NCI-H1436 treated with DMSO at 0.1 percent for 48 hours (cell line): ENCODE results near the gene ABHD5.
"Not testable (repeated sequence)": the region's sequence is repeated elsewhere in the genome, so short reads cannot be mapped to it uniquely, and the experiment has no call there.

ENCODE experiments used
- DNase-seq: peaks from one replicate; lab custom pipeline; 2025; lab: John Stamatoyannopoulos, UW

Gene ABHD5

DNA sequence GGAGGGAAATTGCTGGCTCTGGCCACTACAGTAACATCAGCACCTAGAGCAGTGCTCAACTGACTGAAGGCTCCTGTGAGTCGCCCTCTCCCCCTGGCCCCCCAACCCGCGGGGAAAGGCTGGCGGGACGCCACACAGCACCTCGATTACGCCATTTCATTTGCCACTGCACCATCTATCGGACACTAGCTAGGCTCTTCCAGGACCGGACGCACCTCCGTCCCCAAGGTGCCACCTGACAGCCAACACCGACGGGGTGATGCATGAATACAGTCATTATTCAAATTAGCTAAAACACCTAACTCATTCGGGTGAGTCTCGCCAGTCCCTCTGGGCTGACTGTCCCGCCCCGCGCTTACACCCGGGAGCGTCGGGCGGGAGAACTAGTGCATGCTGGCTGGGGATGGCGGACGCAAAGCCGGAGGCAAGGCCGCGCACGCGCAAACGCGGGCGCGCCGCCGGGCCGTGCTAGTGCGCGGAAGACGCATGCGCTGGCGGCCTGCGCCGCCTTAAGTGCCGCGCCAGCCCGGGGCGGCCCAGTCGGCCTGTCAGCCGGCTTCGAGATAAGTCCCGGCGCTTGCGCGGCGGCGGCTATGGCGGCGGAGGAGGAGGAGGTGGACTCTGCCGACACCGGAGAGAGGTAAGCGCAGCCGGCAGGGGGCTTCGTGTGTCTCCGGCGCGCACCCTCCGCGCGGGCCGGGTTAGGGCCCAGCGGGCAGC, at the start of gene ABHD5:
TSS of gene ABHD5 (plus strand) at position 539 of the 720 bp plus-strand sequence. CDS start at position 594, 55 bp downstream.
- no peak for DNase-seq

DNA sequence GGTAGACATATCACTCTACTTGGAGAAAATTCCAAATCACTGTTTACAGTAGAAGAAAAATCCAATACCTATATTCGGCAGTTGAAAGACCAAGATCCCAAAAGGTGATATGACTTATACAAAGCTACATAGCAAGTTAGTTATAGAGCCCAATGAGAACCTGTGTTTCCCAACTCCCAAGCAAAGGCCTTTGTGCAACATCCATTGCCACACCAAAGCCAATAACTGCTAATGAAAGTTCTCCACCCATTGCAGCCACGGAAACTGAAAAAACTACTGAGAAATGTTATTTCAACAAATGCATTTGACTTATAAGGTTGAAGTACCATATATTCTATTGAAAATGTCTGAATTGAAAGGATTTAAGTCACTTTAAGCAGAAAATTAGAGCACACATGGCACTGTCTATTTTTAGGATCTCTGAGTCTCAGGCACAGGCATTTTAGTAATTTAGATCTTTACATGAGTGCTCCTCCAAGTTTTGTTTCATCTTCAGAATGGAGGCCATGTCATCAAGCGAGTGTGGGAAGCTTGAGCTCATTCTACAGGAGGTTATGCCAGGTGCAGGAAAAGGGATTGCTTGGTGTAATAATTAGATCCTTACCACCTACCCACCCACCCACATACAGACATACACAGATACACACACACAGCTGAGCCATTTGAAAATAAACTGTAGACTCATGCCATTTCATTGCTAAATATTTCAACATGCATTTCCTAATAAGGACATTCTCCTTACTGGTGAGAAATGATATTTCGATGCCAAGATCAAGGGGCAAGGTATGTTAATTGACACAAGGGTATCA, 49.2 kb upstream of the ABHD5 start:
- no peak for DNase-seq

DNA sequence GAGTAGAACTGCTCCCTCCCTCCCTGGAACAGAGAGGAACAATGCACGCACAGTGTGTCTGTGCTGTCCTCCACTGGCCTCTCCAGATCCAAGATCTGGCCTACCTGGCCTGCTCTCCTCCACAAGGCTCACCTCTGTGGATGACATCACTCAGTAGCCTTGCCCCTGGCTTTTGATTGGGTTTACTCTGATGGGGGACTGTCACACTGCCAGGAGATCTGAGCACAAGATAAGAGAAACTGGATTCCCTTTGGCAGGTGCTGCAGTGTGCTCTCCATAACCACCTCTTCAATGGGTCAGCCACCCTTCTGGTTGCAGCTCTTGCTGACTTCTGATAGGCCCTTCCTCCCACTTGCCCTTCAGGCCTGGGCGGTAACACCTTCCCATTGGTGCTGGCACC, 46.3 kb upstream of the ABHD5 start:
- DNase-seq: no peak

DNA sequence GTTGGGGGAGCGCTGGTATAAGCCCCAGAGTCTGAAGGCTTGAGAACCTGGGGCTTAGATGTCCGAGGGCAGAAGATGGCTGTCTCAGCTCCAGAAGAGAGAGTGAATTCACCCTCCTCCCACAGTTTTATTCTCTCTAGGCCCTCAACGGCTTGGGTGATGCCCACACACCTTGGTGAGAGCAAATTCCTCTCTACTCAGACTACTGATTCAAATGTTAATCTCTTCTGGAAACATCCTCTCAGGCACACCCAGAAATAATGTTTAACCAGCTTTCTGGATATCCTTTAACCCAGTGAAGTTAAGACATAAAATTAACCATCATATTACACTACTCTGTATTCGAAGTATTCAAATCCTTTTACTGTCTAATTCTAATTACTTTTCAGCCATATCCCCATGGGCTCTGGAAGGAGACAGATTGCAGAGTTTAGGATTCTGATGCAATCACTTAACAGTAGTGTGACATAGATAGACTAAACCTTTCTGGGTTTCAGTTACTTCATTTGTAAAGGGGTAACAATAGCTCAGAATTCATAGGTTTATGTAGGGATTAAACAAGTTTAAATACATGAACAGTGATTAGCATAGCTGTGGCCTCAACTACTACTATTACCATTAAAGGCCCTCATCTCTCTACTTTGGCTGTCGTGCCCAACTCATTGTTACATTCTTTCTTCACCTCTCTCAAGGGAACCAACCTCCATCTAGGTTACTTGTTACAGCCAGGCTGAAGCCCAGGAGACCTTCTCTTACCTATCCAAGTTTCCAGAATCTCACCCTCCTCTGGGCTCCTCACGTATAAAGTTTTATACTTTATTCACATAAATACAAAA, 43.2 kb upstream of the ABHD5 start:
- no peak for DNase-seq

DNA sequence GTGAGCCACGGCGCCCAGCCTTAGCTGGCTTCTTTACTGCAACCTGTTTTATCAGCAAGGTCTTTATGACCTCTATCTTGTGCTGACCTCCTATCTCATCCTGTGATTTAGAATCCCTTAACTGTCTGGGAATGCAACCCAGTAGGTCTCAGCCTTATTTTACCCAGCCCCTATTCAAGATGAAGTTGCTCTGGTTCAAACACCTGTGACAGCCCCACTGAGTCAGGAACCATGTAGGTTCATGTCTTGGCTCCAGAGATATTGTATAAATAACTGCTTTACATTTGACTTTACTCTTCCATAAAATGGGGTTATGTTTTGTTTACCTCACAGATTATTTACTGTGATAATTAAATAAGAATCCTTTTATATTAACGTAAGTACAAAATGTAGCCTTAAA, 41.8 kb upstream of the ABHD5 start:
- no peak for DNase-seq

DNA sequence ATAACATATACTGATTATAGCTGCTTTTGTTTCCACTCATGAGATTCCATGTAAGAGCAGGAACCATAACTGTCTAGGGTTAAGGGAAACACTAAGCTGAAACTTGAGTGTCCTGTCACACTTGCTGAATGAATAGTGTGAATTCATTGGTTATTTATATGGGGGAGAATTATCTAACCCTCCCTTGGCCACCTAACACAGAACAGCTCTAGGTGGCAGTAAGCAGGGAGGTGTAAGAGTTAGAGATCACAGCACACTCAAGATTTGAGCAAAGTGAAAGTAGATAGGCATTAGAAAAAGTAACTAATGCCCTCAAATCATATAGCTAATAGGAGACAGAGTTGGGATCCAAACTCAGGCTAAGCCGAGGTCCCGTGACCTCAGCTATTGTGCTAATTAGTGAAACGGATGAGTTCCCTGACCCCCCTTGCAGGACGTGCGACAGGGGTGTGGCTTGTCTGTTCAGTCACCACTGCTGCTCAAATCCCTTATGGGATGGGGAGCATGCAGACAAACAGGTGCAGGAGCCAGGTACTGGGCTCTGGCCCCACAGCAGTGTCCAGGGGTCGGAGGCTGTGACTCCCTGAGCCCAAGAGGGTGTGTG, 41.3 kb upstream of the ABHD5 start:
- DNase-seq: no peak

DNA sequence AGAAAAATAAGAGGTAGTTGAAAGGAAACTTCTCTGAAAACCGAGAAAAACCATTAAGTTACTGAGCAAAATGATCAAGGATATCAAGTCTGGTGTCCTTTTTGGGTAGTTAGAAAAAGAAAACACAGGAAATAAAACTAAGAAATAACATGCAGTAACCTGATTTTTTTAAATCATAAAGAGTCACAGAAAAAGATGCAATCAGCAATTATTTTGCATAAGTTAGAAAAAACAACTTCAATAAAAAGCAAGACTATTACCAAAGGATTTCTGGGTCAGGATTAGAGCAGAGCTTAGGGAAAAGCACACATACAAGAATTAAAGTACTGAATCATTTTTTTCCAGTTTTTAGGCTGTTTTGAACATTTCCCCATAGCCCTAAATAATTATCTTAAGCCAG, 40.4 kb upstream of the ABHD5 start:
- DNase-seq: no peak

DNA sequence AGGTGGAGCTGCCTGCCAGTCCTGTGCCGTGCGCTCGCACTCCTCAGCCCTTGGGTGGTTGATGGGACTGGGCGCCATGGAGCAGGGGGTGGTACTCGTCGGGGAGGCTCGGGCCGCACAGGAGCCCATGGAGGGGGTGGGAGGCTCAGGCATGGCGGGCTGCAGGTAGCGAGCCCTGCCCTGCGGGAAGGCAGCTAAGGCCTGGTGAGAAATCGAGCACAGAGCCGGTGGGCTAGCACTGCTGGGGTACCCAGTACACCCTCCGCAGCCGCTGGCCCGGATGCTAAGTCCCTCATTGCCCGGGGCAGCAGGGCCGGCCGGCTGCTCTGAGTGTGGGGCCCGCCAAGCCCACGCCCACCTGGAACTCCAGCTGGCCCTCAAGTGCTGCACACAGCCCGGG, 34.3 kb upstream of the ABHD5 start:
- DNase-seq: not testable (repeated sequence)

DNA sequence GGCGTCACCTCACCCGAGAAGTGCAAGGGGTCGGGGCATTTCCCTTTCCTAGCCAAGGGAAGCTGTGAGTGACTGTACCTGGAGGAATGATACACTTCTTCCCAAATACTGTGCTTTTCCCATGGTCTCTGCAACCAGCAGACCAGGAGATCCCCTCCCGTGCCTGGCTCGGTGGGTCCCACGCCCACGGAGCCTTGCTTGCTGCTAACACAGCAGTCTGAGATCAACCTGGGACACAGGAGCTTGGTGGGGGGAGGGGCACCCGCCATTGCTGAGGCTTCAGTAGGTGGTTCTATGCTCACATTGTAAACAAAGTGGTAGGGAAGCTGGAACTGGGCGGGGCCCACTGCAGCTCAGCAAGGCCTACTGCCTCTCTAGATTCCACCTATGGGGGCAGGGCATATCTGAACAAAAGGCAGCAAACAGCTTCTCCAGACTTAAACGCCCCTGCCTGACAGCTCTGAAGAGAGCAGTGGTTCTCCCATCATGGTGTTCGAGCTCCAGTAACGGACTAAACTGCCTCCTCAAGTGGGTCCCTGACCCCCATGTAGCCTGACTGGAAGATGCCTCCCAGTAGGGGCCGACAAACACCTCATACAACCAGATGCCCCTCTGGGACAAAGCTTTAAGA, 31.4 kb upstream of the ABHD5 start:
- no peak for DNase-seq

DNA sequence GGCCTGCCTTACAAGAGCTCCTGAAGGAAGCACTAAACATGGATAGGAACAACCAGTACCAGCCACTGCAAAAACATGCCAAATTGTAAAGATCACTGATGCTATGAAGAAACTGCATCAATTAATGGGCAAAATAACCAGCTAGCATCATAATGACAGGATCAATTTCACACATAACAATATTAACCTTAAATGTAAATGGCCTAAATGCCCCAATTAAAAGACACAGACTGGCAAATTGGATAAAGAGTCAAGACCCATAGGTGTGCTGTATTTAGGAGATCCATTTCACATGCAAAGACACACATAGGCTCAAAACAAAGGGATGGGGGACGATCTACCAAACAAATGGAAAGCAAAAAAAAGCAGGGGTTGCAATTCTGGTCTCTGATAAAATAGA, 29.4 kb upstream of the ABHD5 start:
- DNase-seq: not testable (repeated sequence)

DNA sequence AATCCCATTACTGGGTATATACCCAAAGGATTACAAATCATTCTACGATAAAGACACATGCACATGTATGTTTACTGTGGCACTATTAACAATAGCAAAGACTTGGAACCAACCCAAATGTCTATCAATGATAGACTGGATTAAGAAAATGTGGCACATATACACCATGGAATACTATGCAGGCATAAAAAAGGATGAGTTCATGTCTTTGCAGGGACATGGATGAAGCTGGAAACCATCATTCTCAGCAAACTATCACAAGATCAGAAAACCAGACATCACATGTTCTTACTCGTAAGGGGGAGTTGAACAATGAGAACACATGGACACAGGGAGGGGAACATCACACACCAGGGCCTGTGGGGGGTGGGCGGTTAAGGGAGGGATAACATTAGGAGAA, 25.7 kb upstream of the ABHD5 start:
- not testable (repeated sequence) for DNase-seq

DNA sequence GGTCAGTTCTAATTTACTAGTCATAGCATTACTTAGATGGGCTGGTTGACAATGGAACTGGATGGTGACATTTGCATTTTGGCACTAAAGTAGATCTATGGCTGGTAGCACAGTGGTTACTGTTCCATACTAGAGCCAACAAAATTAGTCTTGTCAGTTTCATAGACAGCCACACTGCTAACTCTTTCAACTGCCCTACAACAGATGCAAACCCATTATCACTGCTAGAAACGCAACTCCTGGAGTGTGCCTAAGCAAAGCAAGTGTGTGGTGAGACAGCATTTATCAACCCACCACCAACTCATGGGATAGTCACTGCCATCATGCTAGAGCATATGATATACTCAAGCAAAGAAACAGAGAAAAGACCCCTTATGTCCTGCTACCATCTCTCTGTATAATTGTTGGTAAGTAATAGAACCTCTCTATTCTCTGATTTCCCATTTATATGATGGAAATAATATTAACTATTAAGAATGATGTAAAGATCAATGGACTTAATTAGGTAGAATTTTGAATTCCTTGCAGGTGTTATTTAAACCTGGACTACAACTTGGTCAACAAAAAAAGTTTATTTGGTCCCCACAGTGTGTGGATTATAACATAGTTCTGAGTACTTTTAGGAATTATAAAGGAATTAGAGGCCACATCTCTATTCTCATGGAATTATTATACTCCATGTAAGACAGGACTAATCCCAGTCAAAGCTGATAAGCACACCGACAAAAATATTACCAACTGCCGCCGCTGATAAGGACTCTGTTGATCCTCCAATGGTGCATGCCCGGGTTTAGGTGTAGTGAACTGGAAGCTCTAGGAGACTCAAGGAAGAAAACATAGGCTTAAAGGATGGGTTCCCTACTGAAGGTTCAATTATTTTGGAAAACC, 19.9 kb upstream of the ABHD5 start:
- DNase-seq: no peak

DNA sequence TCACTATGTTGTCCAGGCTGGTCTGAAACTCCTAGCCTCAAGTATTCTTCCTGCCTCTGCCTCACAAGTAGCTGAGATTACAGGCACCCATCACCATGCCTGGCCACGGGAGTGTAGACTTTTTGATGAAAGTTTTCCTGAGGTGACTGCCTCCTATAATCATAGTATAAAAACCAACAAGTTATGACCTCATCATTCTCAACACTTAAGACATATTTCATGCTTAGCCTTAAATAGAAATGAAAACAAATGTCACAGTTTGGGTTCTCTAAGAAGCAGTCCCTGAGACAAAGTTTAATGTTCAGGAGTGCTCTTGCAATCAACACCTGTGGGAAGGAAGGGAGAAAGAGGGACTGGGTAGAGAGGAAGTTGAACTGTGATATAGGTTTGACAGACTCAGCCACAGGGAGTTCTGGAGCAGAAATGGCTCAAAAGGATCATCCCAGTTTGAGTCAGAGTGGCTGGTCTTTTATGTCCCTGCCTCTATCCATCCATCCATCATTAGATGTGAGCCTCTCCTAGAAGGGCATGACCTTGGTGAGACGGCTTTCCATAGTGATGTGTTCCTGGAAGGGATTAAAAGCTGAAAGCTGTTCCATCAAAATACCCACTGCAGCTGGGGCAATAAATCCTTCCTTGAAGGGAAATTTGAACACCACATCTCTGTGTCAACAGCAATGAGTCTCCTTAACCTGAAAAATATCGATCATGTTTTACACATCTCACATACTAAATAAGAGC, 16.2 kb upstream of the ABHD5 start:
- DNase-seq: no peak

DNA sequence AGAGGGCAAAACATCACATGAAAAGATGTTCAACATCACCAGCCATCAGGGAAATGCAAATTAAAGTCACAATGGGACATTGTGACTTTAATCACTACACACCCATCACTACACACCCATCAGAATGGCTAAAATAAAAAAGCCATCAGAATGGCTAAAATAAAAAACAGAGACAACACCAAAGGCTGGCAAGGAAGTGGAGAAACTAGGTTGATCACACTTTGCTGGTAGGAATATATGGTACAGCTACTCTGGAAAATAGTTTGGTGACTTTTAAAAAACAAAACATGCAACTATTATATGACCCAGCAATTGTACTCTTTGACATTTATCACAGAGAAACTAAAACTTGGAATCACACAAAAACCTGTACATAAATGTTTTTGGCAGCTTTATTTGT, 15.1 kb upstream of the ABHD5 start:
- no peak for DNase-seq

DNA sequence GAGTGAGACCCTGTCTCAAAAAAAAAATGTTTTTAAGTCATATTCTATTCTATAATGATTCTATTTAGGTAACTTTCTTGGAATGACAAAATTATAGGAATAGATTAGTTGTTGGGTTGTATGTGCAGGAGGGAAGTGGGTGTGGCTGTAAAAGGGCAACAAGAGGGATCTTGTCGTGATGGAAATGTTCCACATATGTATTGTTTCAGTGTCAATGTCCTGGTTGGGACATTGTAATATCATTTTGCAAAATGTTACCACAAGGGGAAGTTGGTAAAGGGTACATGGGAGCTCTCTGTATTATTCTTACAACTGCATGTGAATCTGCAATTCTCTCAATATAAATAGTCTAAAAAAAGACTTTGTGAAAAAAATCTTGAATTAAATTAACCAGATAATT, 14.3 kb upstream of the ABHD5 start:
- no peak for DNase-seq

DNA sequence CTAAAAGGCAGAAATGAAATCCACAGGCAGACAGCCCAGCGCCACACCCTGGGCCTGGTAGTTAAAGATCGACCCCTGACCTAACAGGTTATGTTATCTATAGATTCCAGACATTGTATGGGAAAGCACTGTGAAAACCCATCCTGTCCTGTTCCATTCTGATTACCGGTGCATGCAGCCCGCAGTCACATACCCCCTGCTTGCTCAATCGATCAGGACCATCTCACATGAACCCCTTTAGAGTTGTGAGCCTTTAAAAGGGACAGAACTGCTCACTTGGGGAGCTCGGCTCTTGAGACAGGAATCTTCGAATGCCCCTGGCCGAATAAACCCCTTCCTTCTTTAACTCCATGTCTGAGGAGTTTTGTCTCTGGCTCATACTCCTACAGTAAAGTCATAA, 12.4 kb upstream of the ABHD5 start:
- DNase-seq: not testable (repeated sequence)

DNA sequence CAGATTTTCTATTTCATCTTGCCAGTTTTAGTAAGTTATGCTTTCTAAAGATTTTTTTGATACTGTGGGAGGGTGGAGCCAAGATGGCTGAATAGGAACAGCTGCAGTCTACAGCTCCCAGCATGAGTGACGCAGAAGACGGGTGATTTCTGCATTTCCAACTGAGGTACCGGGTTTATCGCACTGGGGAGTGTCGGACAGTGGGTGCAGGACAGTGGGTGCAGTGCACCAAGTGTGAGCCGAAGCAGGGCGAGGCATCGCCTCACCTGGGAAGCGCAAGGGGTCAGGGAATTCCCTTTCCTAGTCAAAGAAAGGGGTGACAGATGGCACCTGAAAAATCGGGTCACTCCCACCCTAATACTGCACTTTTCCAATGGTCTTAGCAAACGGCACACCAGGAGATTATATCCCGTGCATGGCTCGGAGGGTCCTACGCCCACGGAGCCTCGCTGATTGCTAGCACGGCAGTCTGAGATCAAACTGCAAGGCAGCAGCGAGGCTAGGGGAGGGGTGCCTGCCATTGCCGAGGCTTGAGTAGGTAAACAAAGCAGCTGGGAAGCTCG, 11.8 kb upstream of the ABHD5 start:
- DNase-seq: not testable (repeated sequence)

DNA sequence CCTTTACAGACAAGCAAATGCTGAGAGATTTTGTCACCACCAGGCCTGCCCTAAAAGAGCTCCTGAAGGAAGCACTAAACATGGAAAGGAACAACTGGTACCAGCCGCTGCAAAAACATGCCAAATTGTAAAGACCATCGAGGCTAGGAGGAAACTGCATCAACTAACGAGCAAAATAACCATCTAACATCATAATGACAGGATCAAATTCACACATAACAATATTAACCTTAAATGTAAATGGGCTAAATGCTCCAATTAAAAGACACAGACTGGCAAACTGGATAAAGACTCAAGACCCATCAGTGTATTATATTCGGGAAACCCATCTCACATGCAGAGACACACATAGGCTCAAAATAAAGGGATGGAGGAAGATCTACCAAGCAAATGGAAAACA, 9.9 kb upstream of the ABHD5 start:
- DNase-seq: not testable (repeated sequence)

DNA sequence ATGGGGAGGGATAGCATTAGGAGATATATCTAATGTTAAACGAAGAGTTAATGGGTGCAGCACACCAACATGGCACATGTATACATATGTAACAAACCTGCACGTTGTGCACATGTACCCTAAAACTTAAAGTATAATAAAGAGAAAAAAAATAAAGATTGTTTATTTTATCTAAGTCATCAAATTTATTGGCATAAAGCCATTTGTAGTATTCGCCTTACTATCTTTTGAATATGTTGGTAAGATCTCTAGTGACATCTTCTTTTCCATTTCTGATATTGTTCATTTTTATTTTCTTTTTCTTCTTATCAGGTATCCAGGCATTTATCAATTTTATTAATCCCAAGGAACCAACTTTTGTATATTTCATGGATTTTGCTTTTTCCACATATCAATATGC, 5.8 kb upstream of the ABHD5 start:
- DNase-seq: no peak

DNA sequence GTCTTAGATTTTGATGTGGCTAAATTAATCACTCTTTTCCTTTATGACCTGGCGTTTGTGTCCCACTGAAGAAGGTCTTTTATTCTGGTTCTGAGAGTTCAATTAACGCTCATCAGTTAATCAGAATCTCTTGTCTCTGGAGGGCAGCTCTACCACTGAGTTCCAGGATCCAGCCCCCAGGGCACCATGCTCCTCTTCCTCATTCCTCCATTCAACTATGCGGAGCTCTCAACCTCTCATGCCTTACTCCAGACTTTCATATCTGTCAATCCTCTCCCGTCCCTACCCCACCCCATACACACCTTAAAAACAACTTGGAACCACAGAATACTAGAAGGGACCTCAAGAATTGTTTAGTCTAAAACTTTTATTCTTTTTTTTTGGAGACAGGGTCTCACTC, 4.8 kb upstream of the ABHD5 start:
- no peak for DNase-seq
